Gastrocnemius medialis (tissue), 4 donors: Measurements from ENCODE around the gene PSTPIP1. TPM values are rescaled to one million over a fixed set of nuclear protein-coding genes. Genes with fewer than 3 reads are reported as not detected.

Experiments used
- ATAC-seq, 2 donors: fragments of 150-250 bp; one replicate each; pipeline ENCODE4 v1.9.1; 2016
- DNase-seq, 2 donors: peaks; one replicate each; pipeline ENCODE4 v3.0.0-alpha.2; 2019
- H3K27ac ChIP-seq, 4 donors: fragments of 200-600 bp; sonication (generic); 1 replicate in 1 of 4; 2 replicates in 3 of 4; pipeline ENCODE4 v1.5.1; 2016 to 2018; ENCODE audit warnings: mild to moderate bottlenecking in 2 of 4, moderate library complexity in 1 of 4
- H3K27me3 ChIP-seq, 3 donors: fragments of 200-600 bp; sonication (generic) in 2 of 3; 1 replicate in 1 of 3; 2 replicates in 2 of 3; pipeline versions ENCODE4 v1.5.1 to v1.6.0; 2016 to 2019; ENCODE audit warnings: mild to moderate bottlenecking in 1 of 3, moderate library complexity in 1 of 3
- H3K36me3 ChIP-seq, 2 donors: fragments of 200-600 bp; sonication (generic) in 1 of 2; one replicate each; pipeline ENCODE4 v1.5.1; 2017 to 2018
- H3K4me1 ChIP-seq, 2 donors: fragments of 200-600 bp; sonication (generic) in 1 of 2; one replicate each; pipeline ENCODE4 v1.5.1; 2016 to 2017; ENCODE audit warnings: mild to moderate bottlenecking in 2 of 2
- H3K4me3 ChIP-seq, 4 donors: fragments of 200-600 bp; sonication (generic) in 3 of 4; 1 replicate in 1 of 4; 2 replicates in 3 of 4; pipeline ENCODE4 v1.5.1; 2016 to 2019; ENCODE audit warnings: mild to moderate bottlenecking in 2 of 4
- H3K9me3 ChIP-seq, 3 donors: fragments of 200-600 bp; sonication (generic) in 2 of 3; 1 replicate in 1 of 3; 2 replicates in 2 of 3; pipeline ENCODE4 v1.5.1; 2016 to 2019
- POLR2A ChIP-seq, 2 donors: fragments of 450-650 bp; IDR thresholded peaks; one replicate each; pipeline ENCODE4 v1.6.1; 2017; ENCODE audit warnings: antibody characterized with exemption in 2 of 2, mild to moderate bottlenecking in 2 of 2, moderate library complexity in 2 of 2
- in situ Hi-C, 4 donors: fragments of 200-750 bp; cut with MboI; loops; one replicate each; pipeline versions ENCODE4 v1.15.0 to v1.8.0; 2017; ENCODE audit warnings: low sequenced_read_pairs in 4 of 4
- intact Hi-C: fragments of 100-400 bp; cut with DNase I; formaldehyde crosslinking; loops from one replicate; pipeline ENCODE4 v1.15.1; 2023; ENCODE audit warnings: low total_unique reads
- total RNA-seq, 4 donors: library from RNA; depleted of rRNA; stranded (reverse); fragments of >200 nt; gene quantifications; one replicate each; pipeline versions ENCODE4 v1.1.0 to v1.2.3, GENCODE V29; 2016
- TF ChIP-seq, protein P1 (sequence below), 5 experiments: fragments of 450-650 bp in 3 of 5; fragments of 200-600 bp in 2 of 5; sonication (generic) in 2 of 5; IDR thresholded peaks in 4 of 5; conservative IDR thresholded peaks in 1 of 5; 1 replicate in 4 of 5; 2 replicates in 1 of 5; pipeline ENCODE4 v1.5.1; 2016 to 2019; ENCODE audit warnings: antibody characterized with exemption in 5 of 5, mild to moderate bottlenecking in 3 of 5, moderate library complexity in 3 of 5

Gene PSTPIP1
- total RNA-seq, 4 donors from 2014 or later: 0.76 to 5.2 (median 3.1) TPM; not detected in 1

DNA sequence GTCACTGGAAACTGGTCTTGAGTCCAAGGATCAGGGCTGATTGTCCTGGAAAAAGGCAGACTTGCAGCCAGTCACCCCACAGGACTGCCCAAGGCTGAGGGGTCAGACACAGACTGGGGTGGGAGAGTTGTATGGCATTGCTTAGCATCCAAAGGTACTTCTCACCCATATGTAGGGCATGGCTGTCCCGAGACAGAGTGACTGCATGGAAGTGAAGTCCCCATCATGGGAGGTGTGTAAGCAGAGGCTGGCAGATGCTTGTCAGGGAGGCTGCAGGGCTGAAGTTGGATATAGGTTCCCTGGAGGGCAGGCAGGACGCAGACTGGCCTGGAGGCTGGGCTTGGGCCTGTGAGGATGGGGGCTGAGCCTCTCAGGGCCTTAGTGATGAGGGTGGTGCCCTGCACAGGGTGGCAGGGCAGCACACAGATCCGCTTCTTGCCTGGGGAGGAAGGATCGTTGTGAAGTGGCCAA, 31.1 kb downstream of the PSTPIP1 start:
- ATAC-seq: no peak
- H3K27me3 ChIP-seq: no peaks in the 10 kb centered on the region
- peaks cover 0 to 10% of the 10 kb centered on the region in 2 donors for H3K4me1 ChIP-seq
- H3K27ac ChIP-seq: no peak overlapping the region
- intact Hi-C loops: loop anchor here (2.0 to 10.0 kb wide), 2 partner anchors 59 to 609 kb away; partner anchors contain the start of gene LINGO1
- no peaks in the 10 kb centered on the region for H3K36me3 ChIP-seq
- H3K9me3 ChIP-seq: no peaks in the 10 kb centered on the region
- no peak overlapping the region for H3K4me3 ChIP-seq
- no peak for TF ChIP-seq POLR2A (IDR thresholded peaks at IDR 0.05)
- TF ChIP-seq, protein P1, sequence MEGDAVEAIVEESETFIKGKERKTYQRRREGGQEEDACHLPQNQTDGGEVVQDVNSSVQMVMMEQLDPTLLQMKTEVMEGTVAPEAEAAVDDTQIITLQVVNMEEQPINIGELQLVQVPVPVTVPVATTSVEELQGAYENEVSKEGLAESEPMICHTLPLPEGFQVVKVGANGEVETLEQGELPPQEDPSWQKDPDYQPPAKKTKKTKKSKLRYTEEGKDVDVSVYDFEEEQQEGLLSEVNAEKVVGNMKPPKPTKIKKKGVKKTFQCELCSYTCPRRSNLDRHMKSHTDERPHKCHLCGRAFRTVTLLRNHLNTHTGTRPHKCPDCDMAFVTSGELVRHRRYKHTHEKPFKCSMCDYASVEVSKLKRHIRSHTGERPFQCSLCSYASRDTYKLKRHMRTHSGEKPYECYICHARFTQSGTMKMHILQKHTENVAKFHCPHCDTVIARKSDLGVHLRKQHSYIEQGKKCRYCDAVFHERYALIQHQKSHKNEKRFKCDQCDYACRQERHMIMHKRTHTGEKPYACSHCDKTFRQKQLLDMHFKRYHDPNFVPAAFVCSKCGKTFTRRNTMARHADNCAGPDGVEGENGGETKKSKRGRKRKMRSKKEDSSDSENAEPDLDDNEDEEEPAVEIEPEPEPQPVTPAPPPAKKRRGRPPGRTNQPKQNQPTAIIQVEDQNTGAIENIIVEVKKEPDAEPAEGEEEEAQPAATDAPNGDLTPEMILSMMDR (IDR thresholded peaks at IDR 0.05 in 4 of 5, conservative IDR thresholded peaks at IDR 0.05 in 1 of 5): no peak
- in situ Hi-C loops: loop anchor here in 2 of 4 donors (10.0 kb wide), 2 partner anchors 79 to 519 kb away; no protein-coding TSS in a partner anchor
- peak in 1 of 2 donors; percentile 9 for DNase-seq

DNA sequence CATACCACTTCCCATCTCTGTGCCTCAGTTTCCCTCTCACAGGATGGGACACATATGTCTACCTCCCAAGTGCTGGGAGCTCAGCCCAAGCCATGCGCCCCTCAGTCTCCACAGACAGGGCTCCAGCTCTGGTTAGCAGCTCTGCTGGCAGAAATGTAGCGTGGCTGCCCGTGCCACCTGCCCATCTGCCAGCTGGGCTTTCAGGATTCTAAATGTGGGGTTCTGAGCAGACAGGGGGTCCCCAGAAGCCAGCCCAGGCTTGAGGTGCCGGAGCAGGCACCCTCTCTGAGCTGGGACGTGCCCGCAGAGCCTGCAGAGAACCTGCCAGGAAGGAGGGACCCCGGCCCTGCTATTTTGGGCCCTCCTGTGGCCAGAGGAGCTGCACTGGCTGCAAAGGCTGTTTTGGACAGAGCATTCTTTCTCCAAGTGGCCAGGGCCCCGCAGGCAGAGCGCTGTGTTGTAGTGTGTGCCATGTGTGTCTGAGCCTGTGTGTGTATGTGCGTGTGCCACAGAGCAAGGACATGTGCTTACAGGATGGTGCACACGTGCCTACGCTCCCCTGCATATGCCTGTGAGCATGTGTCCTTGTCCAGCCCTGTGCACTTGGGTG, 31.7 kb downstream of the PSTPIP1 start:
- in situ Hi-C loops: loop anchor here in 2 of 4 donors (10.0 kb wide), 2 partner anchors 78 to 518 kb away; no protein-coding TSS in a partner anchor
- peak in 1 of 2 donors; percentile 9 for DNase-seq
- Histone ChIP-seq H3K27me3 (no peaks in the 10 kb centered on the region), H3K4me3 (no peak overlapping the region), H3K27ac (no peak overlapping the region), H3K9me3 (no peaks in the 10 kb centered on the region), H3K36me3 (no peaks in the 10 kb centered on the region), H3K4me1 (peaks cover 0 to 10% of the 10 kb centered on the region in 2 donors)
- intact Hi-C loops: loop anchor here (10.0 kb wide), 1 partner anchor 608 kb away; the partner anchor contains the start of gene LINGO1
- TF ChIP-seq POLR2A (IDR thresholded peaks at IDR 0.05): no peak
- TF ChIP-seq, protein P1 (IDR thresholded peaks at IDR 0.05 in 4 of 5, conservative IDR thresholded peaks at IDR 0.05 in 1 of 5): no peak
- ATAC-seq: no peak

DNA sequence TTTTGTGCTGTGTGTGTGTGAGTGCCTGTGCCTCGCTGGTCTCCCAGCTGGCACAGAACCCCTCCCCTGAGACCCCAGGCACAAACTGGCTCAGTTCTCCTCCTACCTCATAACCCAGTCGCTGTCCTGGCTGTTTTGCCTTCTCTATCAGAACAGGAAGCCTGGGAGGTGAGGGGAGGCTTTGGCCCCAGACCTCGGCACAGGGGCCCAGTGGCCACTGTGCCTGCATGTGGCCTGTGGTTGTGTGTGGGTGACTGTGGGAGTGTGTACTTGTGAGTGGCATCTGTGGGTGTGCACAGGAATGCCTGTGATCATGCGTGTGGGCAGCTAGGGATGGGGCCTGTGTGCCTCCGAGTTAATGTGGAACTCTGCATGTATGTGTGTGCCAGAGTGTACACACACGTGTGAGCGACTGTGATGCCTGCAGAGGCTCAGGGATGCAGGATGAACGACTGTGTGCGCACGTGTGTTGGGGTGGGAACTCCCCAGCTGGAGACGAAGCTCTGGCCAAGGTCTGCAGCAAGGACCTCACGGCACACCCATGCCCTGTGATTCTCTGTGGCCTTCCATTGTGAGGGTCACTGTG, 32.3 kb downstream of the PSTPIP1 start:
- Histone ChIP-seq H3K27ac (no peak overlapping the region), H3K27me3 (no peaks in the 10 kb centered on the region), H3K4me1 (peaks cover 0 to 10% of the 10 kb centered on the region in 2 donors), H3K4me3 (no peak overlapping the region), H3K9me3 (no peaks in the 10 kb centered on the region), H3K36me3 (no peaks in the 10 kb centered on the region)
- no peak for ATAC-seq
- intact Hi-C loops (loop anchor here (10.0 kb wide), 1 partner anchor 608 kb away; the partner anchor contains the start of gene LINGO1), in situ Hi-C loops (loop anchor here in 2 of 4 donors (10.0 kb wide), 2 partner anchors 78 to 518 kb away; no protein-coding TSS in a partner anchor)
- DNase-seq: peak in 1 of 2 donors; percentile 10
- TF ChIP-seq, protein P1 (IDR thresholded peaks at IDR 0.05 in 4 of 5, conservative IDR thresholded peaks at IDR 0.05 in 1 of 5): no peak
- no peak for TF ChIP-seq POLR2A (IDR thresholded peaks at IDR 0.05)

DNA sequence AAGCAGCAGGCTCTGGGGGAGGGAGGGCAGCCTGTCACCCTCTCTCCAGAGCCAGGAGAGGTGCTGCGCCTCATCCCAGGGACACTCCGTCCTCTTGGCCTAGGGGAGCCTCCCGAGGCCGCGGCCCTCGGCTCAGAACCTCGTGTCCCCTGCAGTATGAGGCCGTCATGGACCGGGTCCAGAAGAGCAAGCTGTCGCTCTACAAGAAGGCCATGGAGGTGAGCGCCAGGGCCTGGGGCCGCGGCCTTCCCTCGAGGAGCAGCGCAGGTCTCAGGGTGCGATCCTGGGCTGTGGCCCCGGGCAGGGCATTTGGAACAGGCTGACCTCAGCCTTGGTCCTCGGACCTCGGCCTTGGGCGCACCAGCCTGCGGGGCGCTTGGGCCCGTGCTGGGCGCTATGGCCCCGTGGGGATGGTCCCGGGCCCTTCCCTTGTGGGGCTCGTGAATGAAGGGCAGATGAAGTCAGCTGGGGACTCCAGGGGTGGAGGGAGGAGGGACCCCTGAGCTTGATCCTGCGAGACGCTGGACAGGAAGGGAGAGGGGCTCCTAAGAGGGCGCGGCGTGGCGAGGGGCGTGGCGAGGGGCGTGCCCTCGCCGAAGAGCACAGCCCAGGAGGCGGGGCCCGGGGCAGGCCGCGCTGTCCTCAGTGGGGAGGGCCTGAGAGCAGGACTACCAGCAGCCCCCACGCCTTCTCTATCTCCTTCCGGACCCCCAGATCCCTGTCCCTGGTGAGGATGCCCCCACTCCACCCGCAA, 32.9 kb downstream of the PSTPIP1 start:
- peak overlapping the region; percentile 27 to 41 (median 32) for H3K4me3 ChIP-seq
- no peaks in the 10 kb centered on the region for H3K27me3 ChIP-seq
- no peak overlapping the region for H3K27ac ChIP-seq
- no peak for TF ChIP-seq POLR2A (IDR thresholded peaks at IDR 0.05)
- TF ChIP-seq, protein P1 (IDR thresholded peaks at IDR 0.05 in 4 of 5, conservative IDR thresholded peaks at IDR 0.05 in 1 of 5): no peak
- in situ Hi-C loops (loop anchor here in 2 of 4 donors (10.0 kb wide), 2 partner anchors 77 to 517 kb away; no protein-coding TSS in a partner anchor), intact Hi-C loops (loop anchor here (10.0 kb wide), 1 partner anchor 607 kb away; the partner anchor contains the start of gene LINGO1)
- no peaks in the 10 kb centered on the region for H3K9me3 ChIP-seq
- peaks cover 0 to 10% of the 10 kb centered on the region in 2 donors for H3K4me1 ChIP-seq
- ATAC-seq (no peak), DNase-seq (peak in 1 of 2 donors; percentile 20)
- no peaks in the 10 kb centered on the region for H3K36me3 ChIP-seq
